ENCODE measurements around the gene SCGB1D2. TPM values are rescaled to one million over a fixed set of nuclear protein-coding genes. Genes with fewer than 3 reads are reported as not detected.
A peak's percentile ranks its signal among the peaks of the same experiment; 100 is the strongest.

SCGB1D2 gene
- total RNA-seq, 2 experiments from 2014 or later = not detected

DNA sequence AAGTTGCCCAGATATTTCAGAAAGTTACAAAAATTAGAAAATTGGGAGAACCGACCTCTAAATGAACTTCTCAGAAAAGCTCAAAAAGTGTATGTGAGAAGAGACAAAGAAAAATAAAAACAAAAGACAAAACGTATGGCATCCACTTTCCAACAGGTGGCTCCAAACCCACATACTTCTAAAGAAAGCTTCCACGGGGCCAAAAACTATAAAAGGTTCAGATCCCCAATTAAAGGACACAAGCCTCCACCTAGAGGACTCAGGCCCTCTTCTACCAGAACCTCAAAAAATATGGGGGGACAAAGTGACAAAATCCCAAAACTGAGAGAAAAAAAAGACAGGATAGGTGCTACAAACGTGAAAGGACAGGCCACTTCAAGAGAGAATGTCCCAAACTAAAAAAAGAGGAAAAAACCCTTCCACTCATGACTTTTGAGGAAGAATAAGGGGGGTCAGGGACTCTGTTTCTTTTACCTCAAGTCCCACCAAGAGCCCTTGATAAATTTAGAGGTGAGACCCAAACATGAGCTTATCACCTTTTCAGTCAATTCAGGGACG, 24.8 kb upstream of the SCGB1D2 start:
- peaks cover 5% of the 10 kb centered on the region for H3K9me3 Mint-ChIP-seq (ENCODE audit: low read depth)
- H3K4me3 Mint-ChIP-seq = no peak overlapping the region
- intact Hi-C loops (cut with DNase I, micrococcal nuclease) = loop anchor here (1.0 to 5.0 kb wide), 3 partner anchors 94 to 160 kb away; no protein-coding TSS in a partner anchor
- no peak for ATAC-seq
- H3K27me3 Mint-ChIP-seq = peaks cover 11% of the 10 kb centered on the region
- no peaks in the 10 kb centered on the region for H3K36me3 Mint-ChIP-seq (ENCODE audit: low read depth)
- no peaks in the 10 kb centered on the region for H3K4me1 Mint-ChIP-seq
- ChIA-PET CTCF (interaction anchor here (0.8 to 1.1 kb wide), 4 partner anchors 92 to 120 kb away, joined by 3 to 5 read pairs (median 4); partner anchors contain the start of gene ASRGL1), POLR2A (interaction anchor here (0.7 kb wide), 1 partner anchor 1607 kb away, joined by 3 read pairs; no protein-coding TSS in a partner anchor)
- peak; percentile 8 for DNase-seq
- no peak overlapping the region for H3K27ac Mint-ChIP-seq

DNA sequence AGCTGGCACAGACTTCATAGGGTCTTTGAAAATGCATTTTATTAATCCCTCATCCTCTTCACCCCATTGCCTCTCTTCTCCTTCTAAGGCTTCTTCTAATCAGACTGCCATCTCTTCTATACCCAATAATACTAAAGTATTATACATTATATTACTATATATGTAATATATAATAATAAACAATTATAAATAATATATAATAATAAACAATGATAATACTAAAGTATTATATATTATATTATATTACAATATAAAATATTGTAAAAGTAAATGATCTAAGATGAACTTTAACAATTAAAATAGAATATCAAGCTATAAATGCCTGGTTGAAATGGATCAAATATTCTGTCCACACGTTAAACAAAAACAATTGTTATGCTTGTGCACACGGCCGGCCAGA, 20.5 kb upstream of the SCGB1D2 start:
- ATAC-seq (no peak), DNase-seq (no peak)
- peaks cover 6% of the 10 kb centered on the region for H3K27me3 Mint-ChIP-seq
- H3K27ac Mint-ChIP-seq = no peak overlapping the region
- peaks cover 26% of the 10 kb centered on the region for H3K9me3 Mint-ChIP-seq (ENCODE audit: low read depth)
- CTCF ChIA-PET = interaction anchor here (1.0 to 1.7 kb wide), 4 partner anchors 14 to 103 kb away, joined by 3 to 5 read pairs (median 4); no protein-coding TSS in a partner anchor
- no peaks in the 10 kb centered on the region for H3K4me1 Mint-ChIP-seq
- POLR2A ChIA-PET = no interaction called here
- intact Hi-C loops (cut with DNase I, micrococcal nuclease) = no loop called here
- no peak overlapping the region for H3K4me3 Mint-ChIP-seq
- H3K36me3 Mint-ChIP-seq (ENCODE audit: low read depth) = no peaks in the 10 kb centered on the region

DNA sequence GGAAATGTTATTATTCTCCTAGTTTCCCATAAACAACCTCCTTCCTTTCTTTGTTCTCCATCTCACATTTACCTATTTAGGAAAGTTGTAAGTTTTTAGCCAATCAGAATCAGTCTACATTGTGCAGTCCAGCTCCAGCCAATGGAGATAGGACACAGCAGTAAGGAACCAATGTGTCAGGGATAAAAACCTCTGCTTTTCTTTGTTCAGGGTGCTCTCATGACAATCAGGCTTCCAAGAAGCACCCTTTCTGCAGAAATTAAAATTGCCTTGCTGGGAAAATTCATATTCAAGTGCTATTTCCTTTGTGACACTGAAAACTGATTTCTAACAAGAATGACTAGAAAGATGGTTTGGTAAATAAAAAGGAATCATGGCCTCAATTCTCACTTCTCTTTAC, 18.9 kb upstream of the SCGB1D2 start:
- ChIA-PET POLR2A (no interaction called here), CTCF (interaction anchor here (0.9 to 1.7 kb wide), 4 partner anchors 8 to 51 kb away, joined by 3 to 5 read pairs (median 3); no protein-coding TSS in a partner anchor)
- ATAC-seq (no peak), DNase-seq (no peak)
- Mint-ChIP-seq H3K4me1 (no peaks in the 10 kb centered on the region), H3K36me3 (ENCODE audit: low read depth) (no peaks in the 10 kb centered on the region), H3K4me3 (no peak overlapping the region), H3K27ac (no peak overlapping the region), H3K9me3 (ENCODE audit: low read depth) (peaks cover 26% of the 10 kb centered on the region), H3K27me3 (peaks cover 5% of the 10 kb centered on the region)
- intact Hi-C loops (cut with DNase I, micrococcal nuclease) = no loop called here

DNA sequence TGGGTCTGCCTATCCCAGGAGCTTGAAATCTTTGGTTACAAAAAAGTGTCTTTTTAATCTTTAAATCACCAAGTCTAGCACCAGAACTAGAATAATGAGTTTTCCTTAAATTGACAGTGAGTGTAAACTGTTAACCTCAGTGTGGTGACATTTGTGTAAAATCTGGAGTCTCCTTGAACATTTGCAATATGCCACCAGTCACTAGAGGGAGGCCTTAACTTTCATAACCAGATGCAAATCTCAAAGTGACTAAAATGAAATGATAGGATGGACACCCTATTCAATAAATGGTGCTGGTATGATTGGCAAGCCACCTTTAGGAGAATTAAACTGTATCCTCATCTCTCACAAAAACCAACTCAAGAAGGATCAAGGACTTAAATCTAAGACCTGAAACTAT, 8.3 kb upstream of the SCGB1D2 start:
- Mint-ChIP-seq H3K4me1 (no peaks in the 10 kb centered on the region), H3K9me3 (ENCODE audit: low read depth) (no peaks in the 10 kb centered on the region), H3K27me3 (peaks cover 29% of the 10 kb centered on the region), H3K36me3 (ENCODE audit: low read depth) (no peaks in the 10 kb centered on the region), H3K27ac (no peak overlapping the region), H3K4me3 (no peak overlapping the region)
- POLR2A ChIA-PET = no interaction called here
- intact Hi-C loops (cut with DNase I, micrococcal nuclease) = loop anchor here (1.0 kb wide), 2 partner anchors 78 to 92 kb away; no protein-coding TSS in a partner anchor
- CTCF ChIA-PET = interaction anchor here (0.7 to 2.1 kb wide), 5 partner anchors 26 to 152 kb away, joined by 3 to 5 read pairs (median 3); no protein-coding TSS in a partner anchor
- DNase-seq = no peak
- ATAC-seq = peak; percentile 23

DNA sequence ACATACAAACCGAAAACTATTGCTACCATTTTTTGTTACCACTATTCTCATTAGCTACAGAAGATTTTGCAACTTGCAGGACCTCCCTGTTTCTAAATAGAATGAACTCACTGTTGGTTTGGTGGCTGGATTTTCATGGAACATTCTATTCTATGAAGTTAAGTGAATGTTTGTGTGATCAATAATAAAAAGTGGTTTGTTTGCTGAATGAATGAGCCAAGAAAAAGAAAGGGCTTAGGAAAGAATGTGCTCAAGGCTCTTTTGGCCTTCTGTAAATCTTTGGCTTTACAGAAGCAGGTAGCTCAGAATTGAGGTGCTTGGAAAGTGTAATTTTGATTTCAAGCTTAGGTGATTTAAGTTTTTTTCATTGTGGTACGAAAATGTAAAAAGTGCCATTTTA, 5.9 kb upstream of the SCGB1D2 start:
- intact Hi-C loops (cut with DNase I, micrococcal nuclease) = no loop called here
- no peaks in the 10 kb centered on the region for H3K4me1 Mint-ChIP-seq
- ATAC-seq (no peak), DNase-seq (no peak)
- no peak overlapping the region for H3K4me3 Mint-ChIP-seq
- CTCF ChIA-PET = interaction anchor here (1.6 to 2.0 kb wide), 2 partner anchors 14 to 74 kb away, joined by 5 to 6 read pairs; no protein-coding TSS in a partner anchor
- H3K27ac Mint-ChIP-seq = no peak overlapping the region
- POLR2A ChIA-PET = no interaction called here
- no peaks in the 10 kb centered on the region for H3K36me3 Mint-ChIP-seq (ENCODE audit: low read depth)
- H3K27me3 Mint-ChIP-seq = peaks cover 35% of the 10 kb centered on the region
- H3K9me3 Mint-ChIP-seq (ENCODE audit: low read depth) = no peaks in the 10 kb centered on the region

DNA sequence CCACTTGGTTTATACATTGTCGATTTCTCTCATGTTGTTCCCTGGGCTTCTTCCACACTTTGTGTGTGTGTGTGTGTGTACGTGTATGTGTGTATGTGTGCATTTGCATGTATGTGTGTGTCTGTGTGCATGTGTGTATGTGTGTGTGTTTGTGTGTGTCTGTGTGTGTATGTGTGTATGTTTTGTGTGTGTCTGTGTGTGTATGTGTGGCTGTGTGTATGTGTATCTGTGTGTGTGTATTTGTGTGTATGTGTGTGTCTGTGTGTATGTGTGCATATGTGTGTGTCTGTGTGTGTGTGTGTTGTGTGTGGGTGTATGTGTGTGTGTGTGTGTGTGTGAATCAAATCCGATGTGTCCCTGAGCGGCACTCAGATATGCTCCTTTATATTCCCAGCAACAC, 4.5 kb upstream of the SCGB1D2 start:
- ATAC-seq (no peak), DNase-seq (no peak)
- intact Hi-C loops (cut with DNase I, micrococcal nuclease) = no loop called here
- no peak overlapping the region for H3K27ac Mint-ChIP-seq
- peaks cover 37% of the 10 kb centered on the region for H3K27me3 Mint-ChIP-seq
- H3K9me3 Mint-ChIP-seq (ENCODE audit: low read depth) = no peaks in the 10 kb centered on the region
- H3K4me1 Mint-ChIP-seq = no peaks in the 10 kb centered on the region
- POLR2A ChIA-PET = no interaction called here
- H3K4me3 Mint-ChIP-seq = no peak overlapping the region
- H3K36me3 Mint-ChIP-seq (ENCODE audit: low read depth) = no peaks in the 10 kb centered on the region
- CTCF ChIA-PET = no interaction called here

DNA sequence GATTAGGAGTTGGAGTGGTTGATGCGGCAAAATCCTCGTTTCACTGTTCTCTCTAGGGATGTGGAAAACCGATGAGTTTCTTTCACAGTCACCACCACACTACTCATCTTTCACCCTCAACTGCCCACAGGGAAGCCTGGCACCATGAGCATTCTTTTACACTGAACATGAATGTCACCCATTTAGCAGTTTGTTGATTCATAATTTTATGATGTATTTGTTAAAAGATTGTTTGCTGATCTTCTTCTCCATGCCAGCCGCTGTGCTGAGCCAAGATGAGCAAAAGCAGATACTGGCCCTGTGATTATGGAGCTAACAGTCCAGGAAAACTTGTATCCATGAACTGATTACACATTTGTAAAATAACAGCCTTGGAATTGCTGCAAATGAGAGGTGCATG, 3.9 kb upstream of the SCGB1D2 start:
- Mint-ChIP-seq H3K27ac (no peak overlapping the region), H3K27me3 (peaks cover 33% of the 10 kb centered on the region), H3K36me3 (ENCODE audit: low read depth) (no peaks in the 10 kb centered on the region), H3K4me3 (no peak overlapping the region), H3K9me3 (ENCODE audit: low read depth) (no peaks in the 10 kb centered on the region), H3K4me1 (no peaks in the 10 kb centered on the region)
- ChIA-PET CTCF (no interaction called here), POLR2A (no interaction called here)
- DNase-seq = no peak
- no peak for ATAC-seq
- intact Hi-C loops (cut with DNase I, micrococcal nuclease) = no loop called here

DNA sequence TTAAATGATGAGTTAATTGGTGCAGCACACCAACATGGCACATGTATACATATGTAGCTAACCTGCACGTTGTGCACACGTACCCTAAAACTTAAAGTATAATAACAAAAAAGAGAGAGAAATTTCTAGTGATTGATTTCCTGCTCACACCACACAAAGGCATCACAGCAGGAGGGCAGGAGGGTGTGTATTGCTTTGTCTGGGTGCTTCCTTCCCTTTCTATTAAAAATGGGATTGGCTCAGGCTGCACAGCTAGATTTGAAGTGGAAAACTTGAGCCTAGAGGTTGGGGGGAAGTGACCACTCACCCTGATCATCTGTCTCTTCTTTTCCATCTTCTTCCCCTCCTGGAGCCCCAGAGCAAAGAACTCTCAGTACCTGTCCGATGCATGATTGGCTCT, 944 bp upstream of the SCGB1D2 start:
- H3K27me3 Mint-ChIP-seq = peaks cover 20% of the 10 kb centered on the region
- POLR2A ChIA-PET = no interaction called here
- intact Hi-C loops (cut with DNase I, micrococcal nuclease) = no loop called here
- DNase-seq (no peak), ATAC-seq (no peak)
- H3K36me3 Mint-ChIP-seq (ENCODE audit: low read depth) = no peaks in the 10 kb centered on the region
- H3K27ac Mint-ChIP-seq = no peak overlapping the region
- no peaks in the 10 kb centered on the region for H3K4me1 Mint-ChIP-seq
- H3K4me3 Mint-ChIP-seq = no peak overlapping the region
- no peaks in the 10 kb centered on the region for H3K9me3 Mint-ChIP-seq (ENCODE audit: low read depth)
- CTCF ChIA-PET = no interaction called here

DNA sequence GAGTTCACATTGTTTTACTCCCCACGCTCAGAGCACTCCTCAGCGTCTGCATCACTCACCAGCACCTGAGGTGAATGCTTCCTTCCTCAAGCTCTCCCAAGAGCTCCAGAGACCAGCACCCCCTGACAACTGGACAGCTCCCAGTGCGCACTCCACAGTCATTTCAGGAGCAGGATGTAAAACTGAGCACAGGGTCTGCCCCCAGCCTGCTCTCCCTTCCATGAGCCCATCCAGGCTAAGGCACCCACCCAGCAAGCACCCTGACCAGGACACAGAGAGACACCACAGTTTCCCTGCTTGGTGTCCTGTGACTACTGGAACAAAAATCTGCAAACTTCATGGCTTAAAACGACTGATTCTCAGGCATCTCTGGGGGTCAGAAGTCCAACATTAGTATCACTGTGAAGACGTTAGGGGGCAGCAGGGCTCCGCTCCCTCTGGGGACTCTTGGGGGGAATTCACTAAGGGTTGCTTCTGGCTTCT, 3.3 kb downstream of the SCGB1D2 start:
- ATAC-seq (peak; percentile 58), DNase-seq (peak; percentile 55)
- intact Hi-C loops (cut with DNase I, micrococcal nuclease) = loop anchor here in 1 of 2 experiments (1.0 kb wide), 1 partner anchor 66 kb away; no protein-coding TSS in a partner anchor

DNA sequence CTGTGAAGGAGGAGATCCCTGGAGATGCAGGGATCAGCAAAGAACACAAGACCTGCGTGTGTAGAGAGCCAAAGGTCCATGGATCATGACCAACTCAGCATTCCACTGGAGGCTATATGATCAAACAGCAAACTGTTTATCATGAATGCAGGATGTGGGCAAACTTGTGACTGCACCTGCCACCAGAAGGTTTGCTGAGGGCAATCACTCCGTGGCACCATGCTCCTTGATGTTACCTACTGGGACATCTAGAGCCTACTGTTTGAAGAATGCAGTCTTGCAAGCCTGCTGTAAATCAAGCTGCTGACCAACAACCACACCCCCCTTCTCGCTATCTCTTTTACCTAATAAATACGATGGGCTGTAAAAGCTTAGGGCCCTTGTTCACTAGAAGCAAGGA, 9.7 kb downstream of the SCGB1D2 start:
- no peak overlapping the region for H3K27ac Mint-ChIP-seq
- H3K36me3 Mint-ChIP-seq (ENCODE audit: low read depth) = peaks cover 15% of the 10 kb centered on the region
- no peak overlapping the region for H3K4me3 Mint-ChIP-seq
- intact Hi-C loops (cut with DNase I, micrococcal nuclease) = no loop called here
- H3K27me3 Mint-ChIP-seq = peaks cover 25% of the 10 kb centered on the region
- no peak for DNase-seq
- no peaks in the 10 kb centered on the region for H3K4me1 Mint-ChIP-seq
- ChIA-PET POLR2A (no interaction called here), CTCF (interaction anchor here (0.6 kb wide), 1 partner anchor 69 kb away, joined by 3 read pairs; no protein-coding TSS in a partner anchor)
- H3K9me3 Mint-ChIP-seq (ENCODE audit: low read depth) = peaks cover 33% of the 10 kb centered on the region
- ATAC-seq = no peak

More for the DNA sequence above, 3.3 kb downstream of the SCGB1D2 start:
- Mint-ChIP-seq H3K4me3 (no peak overlapping the region), H3K27ac (no peak overlapping the region), H3K4me1 (no peaks in the 10 kb centered on the region), H3K27me3 (peaks cover 28% of the 10 kb centered on the region), H3K9me3 (ENCODE audit: low read depth) (peaks cover 8% of the 10 kb centered on the region), H3K36me3 (ENCODE audit: low read depth) (peaks cover 5% of the 10 kb centered on the region)
- CTCF ChIA-PET = no interaction called here
- POLR2A ChIA-PET = no interaction called here

DNA sequence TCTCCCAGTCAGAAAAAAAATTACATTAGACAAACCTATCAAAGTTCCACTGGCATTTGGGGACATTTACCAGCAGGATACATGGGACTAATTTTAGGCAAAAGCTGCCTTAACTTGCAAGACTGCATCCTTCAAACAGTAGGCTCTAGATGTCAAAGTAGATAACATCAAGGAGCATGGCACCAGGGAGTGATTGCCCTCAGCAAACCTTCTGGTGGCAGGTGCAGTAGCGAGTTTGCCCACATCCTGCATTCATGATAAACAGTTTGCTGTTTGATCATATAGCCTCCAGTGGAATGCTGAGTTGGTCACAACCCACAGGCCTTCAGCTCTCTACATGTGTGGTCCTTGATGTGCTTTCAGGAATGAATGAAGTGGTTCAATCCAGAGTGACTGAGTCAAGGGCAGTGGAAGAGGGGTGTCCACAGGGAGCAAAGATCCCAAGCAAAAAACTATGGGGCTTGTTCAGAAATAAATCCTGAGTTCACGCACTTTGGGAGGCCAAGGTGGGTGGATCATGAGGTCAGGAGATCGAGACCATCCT, 12.0 kb downstream of the SCGB1D2 start:
- H3K27me3 Mint-ChIP-seq = peaks cover 16% of the 10 kb centered on the region
- H3K36me3 Mint-ChIP-seq (ENCODE audit: low read depth) = peaks cover 15% of the 10 kb centered on the region
- DNase-seq (no peak), ATAC-seq (no peak)
- CTCF ChIA-PET = interaction anchor here (0.7 kb wide), 1 partner anchor 97 kb away, joined by 3 read pairs; no protein-coding TSS in a partner anchor
- H3K4me1 Mint-ChIP-seq = no peaks in the 10 kb centered on the region
- H3K4me3 Mint-ChIP-seq = no peak overlapping the region
- POLR2A ChIA-PET = no interaction called here
- intact Hi-C loops (cut with DNase I, micrococcal nuclease) = no loop called here
- no peak overlapping the region for H3K27ac Mint-ChIP-seq
- H3K9me3 Mint-ChIP-seq (ENCODE audit: low read depth) = peaks cover 33% of the 10 kb centered on the region

DNA sequence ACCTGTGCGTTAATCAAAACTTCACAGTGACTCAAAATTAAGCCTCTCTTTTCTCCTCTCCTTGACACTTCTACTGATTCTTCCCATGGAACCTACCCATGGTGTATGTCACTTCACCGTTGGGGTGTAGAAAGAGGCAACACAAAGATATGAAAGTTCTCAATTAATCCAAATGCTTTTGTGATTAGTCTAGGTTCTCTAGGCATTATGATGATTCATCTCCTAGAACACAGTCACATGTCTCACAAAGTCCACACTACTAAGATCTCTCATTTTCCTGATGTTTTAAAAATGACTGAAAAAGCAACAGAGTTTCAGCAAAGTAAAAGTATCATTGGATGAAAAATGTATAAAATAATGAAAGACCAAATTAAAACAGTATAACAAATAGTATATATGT, 14.2 kb downstream of the SCGB1D2 start:
- CTCF ChIA-PET = no interaction called here
- intact Hi-C loops (cut with DNase I, micrococcal nuclease) = no loop called here
- ATAC-seq (no peak), DNase-seq (no peak)
- no peak overlapping the region for H3K4me3 Mint-ChIP-seq
- H3K27me3 Mint-ChIP-seq = peaks cover 5% of the 10 kb centered on the region
- H3K36me3 Mint-ChIP-seq (ENCODE audit: low read depth) = peaks cover 7% of the 10 kb centered on the region
- H3K27ac Mint-ChIP-seq = no peak overlapping the region
- no peaks in the 10 kb centered on the region for H3K4me1 Mint-ChIP-seq
- H3K9me3 Mint-ChIP-seq (ENCODE audit: low read depth) = peaks cover 18% of the 10 kb centered on the region
- POLR2A ChIA-PET = no interaction called here
